ENCODE results near the gene RHOT1.

DNA sequence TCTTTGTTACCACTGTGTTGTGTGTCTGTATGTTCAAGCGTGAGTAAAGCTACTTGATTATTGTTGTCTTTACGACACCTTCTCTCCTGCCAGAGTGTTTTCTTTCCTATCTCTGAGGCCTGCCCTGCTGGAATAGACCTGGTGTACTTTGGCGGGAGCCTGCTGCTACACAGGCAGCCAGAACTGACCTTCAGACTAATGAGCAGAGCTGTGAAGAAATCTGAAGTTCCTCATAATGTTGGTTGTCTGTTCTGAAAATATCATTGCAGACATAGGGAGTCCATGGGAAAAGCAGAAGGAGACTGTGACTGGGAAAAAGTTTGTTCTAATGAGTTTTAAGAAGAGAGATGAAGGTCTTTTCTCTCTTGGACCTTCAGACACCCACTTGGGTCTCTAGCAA is 9.8 kb downstream of the RHOT1 start:
- TF ChIP-seq POLR2A (IDR thresholded peaks at IDR 0.05; ENCODE audit: low read length) = no peak
- no peak for TF ChIP-seq GATA1 (IDR thresholded peaks at IDR 0.05; ENCODE audit: low read depth, low read length)
